HG02981 (cell line): ENCODE results near the gene PRKCE.
A peak's percentile ranks its signal among the peaks of the same experiment; 100 is the strongest.

ENCODE experiments used
- ATAC-seq: cut with Tn5 transposase; IDR thresholded peaks from one replicate; pipeline ENCODE4 v1.9.1; 2021; ENCODE audit warnings: mild to moderate bottlenecking, moderate library complexity; ENCODE audit not compliant: unreplicated experiment

PRKCE gene

GRCh38 chr2:45750001-45750400, 98.5 kb downstream of the PRKCE start:
- no peak for ATAC-seq

GRCh38 chr2:45750484-45750883, 99.0 kb downstream of the PRKCE start:
- ATAC-seq = peak; percentile 54

DNA sequence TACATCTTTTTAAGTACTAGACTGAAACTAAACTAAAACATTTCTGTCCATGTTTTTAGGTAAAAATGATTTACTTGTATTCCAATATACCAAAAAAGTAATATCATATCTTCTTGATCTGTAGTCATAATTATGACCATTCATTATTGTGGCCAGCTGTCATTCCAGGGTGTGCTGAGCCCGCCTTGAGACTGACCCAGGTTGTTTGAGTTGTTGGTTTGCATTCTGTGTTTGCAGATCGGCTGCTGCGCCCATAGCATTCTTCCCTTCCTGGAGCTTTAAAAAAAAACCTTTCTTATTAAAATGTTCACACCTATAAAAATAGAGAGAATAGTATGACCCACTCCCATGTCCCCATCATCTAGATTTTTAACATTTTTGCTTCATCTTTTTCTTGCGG, 101.9 kb downstream of the PRKCE start:
- ATAC-seq = no peak

- ATAC-seq = no peak
Measured at GRCh38 chr2:45754131-45755010, 102.9 kb downstream of the PRKCE start.

- ATAC-seq = no peak
Measured at GRCh38 chr2:45755585-45756335, 104.3 kb downstream of the PRKCE start.

DNA sequence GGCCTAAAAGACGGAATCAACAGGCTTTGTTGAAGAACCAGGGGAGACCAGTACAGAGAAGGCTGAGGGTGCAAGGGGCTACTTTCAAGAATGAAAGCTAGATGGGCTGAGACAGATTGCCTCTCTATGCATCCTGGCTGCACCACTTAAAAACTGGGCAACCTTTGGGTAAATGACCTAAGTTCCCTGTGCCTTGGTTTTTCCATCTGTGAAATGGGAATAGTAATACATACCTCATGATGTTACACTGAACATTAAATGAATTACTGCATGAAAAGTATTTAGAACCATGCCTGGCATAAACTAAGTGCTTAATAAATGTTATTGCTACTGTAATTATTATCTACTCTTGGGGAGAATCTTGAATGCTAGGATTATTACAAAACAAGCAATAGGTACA, 106.5 kb downstream of the PRKCE start:
- ATAC-seq = no peak

DNA sequence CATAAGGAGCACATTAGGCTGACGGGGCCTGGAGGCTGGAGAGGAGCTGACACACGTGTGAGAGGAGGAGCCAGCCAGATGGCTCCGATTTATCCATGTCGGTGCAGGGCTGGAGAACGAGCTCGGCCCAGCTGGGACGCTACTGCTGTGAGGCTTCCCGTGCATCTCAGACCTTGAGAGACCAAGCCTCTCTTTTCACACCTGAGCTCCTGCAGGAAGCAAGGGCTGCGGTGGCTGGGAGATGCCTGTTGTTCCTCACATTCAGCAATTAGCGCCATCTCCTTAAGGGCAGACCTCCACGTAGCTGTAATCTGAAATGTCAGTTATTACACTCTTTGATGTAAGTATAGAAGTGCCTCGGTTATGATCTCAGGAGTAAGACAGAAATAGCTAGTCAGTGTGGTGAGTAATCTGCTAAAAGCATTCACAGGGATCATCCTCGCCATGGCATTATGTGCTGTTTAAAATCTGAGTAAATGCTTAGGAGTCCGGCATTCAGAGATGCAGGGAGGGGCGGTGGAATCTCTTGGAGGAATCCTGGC, 107.9 kb downstream of the PRKCE start:
- no peak for ATAC-seq

DNA sequence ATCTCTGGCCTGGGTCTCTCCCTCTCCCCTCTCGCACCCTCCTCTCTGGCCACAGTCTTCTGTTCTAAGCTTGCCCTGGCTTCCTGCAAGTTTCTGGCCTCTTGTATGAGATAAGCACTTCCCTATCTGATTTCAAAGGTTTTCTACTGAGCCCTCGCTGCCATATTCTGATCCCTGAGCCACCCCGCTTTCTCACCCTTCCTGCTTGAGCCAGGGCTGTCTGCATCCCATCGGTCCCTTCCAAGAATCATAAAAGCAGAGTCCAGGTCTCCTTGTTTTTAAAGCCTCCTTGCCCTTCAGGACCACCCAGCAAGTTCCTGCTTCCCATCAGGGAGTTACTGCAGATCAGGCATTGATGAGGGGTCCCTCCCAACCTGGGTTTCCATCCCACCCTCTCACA, 110.2 kb downstream of the PRKCE start:
- no peak for ATAC-seq

- no peak for ATAC-seq
Measured at GRCh38 chr2:45763255-45763654, 111.8 kb downstream of the PRKCE start.

- ATAC-seq = no peak
Measured at GRCh38 chr2:45763797-45764196, 112.3 kb downstream of the PRKCE start.

GRCh38 chr2:45765007-45765727, 113.7 kb downstream of the PRKCE start:
- ATAC-seq = no peak

DNA sequence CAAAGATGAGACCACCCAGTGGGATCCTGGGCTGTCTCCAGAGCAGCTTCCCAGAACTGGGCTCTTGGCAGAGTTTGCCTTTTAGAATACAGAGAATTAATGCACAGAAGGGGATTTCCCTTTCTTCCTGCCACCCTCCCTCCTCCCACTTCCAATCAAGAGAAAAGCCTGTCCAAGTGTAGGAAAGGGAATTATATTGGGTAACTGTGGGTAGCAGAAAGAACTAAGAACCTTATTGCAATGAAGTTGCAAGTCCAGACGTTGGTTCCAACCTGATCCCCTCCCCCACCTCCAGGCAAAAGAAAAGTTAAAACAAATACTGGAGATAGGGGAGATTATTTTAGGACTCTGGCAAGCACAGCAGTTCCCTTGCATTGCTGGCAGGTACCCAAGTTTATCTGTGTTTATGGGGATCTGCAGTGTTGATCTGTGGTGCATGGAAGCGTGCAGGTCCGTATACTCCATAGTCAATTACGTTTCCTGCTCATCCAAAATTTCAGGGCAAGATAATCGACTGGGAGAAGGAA, 114.3 kb downstream of the PRKCE start:
- no peak for ATAC-seq

GRCh38 chr2:45768208-45768607, 116.7 kb downstream of the PRKCE start:
- ATAC-seq = no peak

DNA sequence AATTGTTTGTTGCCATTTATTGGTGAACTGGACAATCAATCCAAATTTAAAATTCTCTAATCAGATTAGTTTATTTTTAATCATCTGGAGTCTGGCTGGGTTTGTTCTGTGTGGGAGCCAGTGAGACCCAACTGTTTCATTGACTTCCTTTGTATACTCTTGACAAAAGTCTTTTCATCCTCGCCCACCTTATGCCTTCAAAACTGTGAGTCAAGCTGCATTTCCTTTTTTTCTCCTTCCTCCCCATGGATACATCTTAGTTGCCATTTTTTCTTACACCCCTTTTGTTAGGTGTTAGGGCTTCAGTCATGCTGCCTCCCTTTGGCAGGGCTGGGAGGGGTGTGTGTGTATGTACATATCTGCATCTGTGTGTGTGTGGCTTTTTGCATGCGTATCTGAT, 117.6 kb downstream of the PRKCE start:
- no peak for ATAC-seq

DNA sequence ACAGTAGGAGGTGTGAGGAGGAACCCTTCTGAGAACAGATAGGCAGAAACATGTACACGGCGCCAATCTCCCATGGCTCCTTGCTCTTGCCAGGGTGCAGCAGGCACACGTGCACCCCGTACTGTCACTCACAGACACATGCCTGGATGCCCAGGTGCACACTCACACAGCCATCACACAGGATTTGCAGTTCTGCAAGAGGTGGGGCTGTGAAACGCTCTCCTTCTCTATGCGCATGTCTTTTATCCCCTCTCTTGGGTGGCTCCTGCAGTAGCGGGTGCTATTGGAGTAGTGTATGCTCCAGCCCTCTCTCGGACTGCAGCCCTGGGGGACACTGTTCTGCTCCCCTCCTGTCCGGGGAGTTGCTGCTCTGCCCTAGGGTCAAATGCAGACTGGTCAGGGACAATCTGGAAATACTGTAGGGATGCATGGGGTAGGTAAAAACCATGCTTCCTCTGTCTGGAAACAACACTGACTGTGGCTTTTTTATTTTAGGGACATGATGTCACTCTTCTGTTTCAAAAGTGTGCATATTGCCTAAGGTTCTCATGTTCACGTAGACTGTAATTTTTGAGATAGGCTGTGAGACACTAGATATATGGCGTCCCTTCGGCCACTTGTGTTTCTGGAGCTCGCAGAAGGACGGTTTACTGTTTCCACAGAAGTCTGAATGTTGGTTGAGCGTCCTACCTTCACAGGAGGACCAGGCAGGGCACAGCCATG, 118.5 kb downstream of the PRKCE start:
- no peak for ATAC-seq

- ATAC-seq = no peak
Measured at GRCh38 chr2:45770811-45771210, 119.3 kb downstream of the PRKCE start.

DNA sequence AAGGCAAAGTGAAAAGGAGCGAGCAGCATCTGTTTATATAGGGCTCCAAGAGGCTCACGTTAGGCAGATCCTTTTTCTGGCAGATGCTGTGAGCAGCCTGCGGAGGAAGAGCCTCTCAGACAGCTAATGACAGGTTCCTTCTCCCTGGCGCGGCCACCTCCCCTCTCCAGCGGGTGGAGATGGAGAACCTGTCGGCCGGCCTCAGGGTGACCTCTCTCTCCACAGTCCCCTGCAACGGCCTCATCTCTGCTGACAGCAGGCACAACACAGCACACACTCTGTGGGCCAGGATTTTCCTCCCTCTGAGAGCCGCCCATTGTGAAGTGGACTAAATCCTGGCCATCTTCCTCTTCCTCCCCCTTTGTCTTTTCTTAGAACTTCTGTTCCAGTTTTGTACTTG, 119.8 kb downstream of the PRKCE start:
- no peak for ATAC-seq

- ATAC-seq = no peak
Measured at GRCh38 chr2:45772038-45772437, 120.6 kb downstream of the PRKCE start.

DNA sequence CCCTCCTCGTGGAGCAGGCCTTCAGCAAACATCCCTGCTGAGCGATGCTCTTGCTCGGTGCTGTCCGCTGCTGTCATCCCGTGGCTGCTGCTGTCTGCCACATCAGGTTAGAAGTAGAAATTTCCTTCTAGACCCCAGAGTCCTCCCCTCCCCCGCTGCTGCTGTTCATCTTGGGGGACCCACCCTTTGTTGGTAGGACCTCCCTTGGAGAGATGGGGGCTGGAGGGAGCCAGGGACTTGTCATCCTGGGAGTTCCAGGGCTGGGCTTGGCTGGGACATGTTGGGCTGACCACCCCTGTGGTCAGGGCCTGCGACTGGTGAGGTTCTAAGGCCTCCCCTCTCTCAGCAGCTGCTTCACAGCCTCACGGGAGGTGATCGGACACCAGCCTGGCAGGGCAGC, 122.4 kb downstream of the PRKCE start:
- ATAC-seq = no peak

DNA sequence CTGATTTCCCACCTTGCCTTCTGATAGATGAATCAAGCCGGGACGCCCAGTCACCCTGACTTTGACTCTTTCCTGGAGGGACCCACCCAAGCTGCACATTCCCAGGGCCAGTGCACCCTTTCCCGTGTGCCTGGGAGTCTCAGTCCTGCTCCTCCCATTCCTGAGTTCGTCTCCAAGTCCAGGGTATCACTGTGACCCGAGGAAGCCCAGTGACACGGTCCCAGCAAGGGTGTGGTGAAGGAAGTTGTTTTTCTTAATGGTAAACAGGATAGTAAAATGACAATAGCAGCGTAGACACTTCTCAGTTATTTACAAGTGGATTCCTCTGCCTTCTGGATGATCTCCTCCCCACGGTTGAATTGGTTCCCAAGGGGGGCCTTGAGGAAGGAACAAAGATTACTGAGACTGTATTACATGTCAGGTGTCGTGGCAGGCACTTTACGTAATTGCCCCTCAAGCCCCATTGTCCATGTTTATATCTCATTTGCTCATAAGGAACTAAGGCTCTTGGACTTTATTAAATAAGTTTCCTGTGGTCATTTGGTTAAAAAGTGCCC, 123.3 kb downstream of the PRKCE start:
- no peak for ATAC-seq
